ENCODE data around the gene LPAR6. TPM values are rescaled to one million over a fixed set of nuclear protein-coding genes. Genes with fewer than 3 reads are reported as not detected.
"Not testable (repeated sequence)": the region's sequence is repeated elsewhere in the genome, so short reads cannot be mapped to it uniquely, and the experiment has no call there.

Gene LPAR6
- total RNA-seq, 4 donors from 2014 or later, result 18.0 to 35.3 (median 23.1) TPM

DNA sequence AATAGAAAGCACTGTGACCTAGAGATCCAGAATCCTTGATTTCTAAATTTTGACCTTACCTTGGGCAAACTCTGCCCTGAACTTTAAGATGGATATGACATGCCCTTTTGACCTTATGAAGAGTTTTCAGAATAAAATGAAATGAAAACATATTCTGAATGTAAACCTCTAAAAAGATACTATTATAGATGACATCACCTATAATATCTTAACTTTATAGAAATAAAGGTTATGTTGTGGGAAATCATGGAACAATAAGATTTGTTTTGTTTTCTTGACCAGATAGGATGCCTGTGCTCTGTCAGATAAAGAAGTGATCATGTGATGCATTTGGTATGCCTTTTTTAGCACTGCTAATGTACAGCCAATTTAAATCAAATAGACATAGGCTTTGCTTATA lies 13.1 kb upstream of the LPAR6 start:
- TF ChIP-seq POLR2A (IDR thresholded peaks at IDR 0.05), result no peak
- TF ChIP-seq, protein P1, sequence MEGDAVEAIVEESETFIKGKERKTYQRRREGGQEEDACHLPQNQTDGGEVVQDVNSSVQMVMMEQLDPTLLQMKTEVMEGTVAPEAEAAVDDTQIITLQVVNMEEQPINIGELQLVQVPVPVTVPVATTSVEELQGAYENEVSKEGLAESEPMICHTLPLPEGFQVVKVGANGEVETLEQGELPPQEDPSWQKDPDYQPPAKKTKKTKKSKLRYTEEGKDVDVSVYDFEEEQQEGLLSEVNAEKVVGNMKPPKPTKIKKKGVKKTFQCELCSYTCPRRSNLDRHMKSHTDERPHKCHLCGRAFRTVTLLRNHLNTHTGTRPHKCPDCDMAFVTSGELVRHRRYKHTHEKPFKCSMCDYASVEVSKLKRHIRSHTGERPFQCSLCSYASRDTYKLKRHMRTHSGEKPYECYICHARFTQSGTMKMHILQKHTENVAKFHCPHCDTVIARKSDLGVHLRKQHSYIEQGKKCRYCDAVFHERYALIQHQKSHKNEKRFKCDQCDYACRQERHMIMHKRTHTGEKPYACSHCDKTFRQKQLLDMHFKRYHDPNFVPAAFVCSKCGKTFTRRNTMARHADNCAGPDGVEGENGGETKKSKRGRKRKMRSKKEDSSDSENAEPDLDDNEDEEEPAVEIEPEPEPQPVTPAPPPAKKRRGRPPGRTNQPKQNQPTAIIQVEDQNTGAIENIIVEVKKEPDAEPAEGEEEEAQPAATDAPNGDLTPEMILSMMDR (IDR thresholded peaks at IDR 0.05), result no peak
- no peak for DNase-seq (ENCODE audit: low spot score in 2 of 2)
- no peak overlapping the region for H3K4me3 ChIP-seq (ENCODE audit: low read depth, poor library complexity, severe bottlenecking)
- intact Hi-C loops (cut with DNase I; ENCODE audit: low total_unique reads), result no loop called here

DNA sequence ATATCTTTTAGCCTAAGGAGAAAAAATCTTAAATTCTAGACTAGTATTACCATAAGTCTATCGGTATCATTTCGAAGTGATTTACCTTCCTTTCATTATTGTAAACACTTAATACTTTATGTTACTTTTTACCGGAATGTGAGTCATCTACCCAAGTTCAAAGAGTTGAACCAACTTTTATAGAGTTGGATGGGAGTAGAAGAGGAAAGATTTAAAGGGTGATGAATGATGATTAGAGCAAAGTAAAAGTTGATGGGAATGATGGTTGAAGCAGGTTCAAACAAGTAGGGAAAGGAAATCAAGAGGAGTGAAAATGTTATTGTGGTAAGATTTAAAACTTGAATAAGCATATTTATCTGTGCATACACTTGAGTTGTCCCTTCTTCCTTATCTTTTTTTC lies 11.3 kb upstream of the LPAR6 start:
- intact Hi-C loops (cut with DNase I; ENCODE audit: low total_unique reads), result no loop called here
- TF ChIP-seq, protein P1 (IDR thresholded peaks at IDR 0.05), result no peak
- no peak for TF ChIP-seq POLR2A (IDR thresholded peaks at IDR 0.05)
- 36 to 47% methylated on average over 3 of the region's 3 CpGs for WGBS, 2 donors
- DNase-seq (ENCODE audit: low spot score in 2 of 2), result no peak
- no peak overlapping the region for H3K4me3 ChIP-seq (ENCODE audit: low read depth, poor library complexity, severe bottlenecking)

DNA sequence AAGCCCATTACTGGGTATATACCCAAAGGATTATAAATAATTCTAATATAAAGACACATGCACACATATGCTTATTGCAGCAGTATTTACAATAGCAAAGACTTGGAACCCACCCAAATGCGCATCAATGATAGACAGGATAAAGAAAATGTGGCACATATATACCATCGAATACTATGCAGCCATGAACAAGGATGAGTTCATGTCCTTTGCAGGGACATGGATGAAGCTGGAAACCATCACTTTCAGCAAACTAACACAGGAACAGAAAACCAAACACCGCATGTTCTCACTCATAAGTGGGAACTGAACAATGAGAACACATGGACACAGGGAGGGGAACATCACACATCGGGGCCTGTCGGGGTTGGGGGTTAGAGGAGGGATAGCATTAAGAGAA lies 9.1 kb upstream of the LPAR6 start:
- intact Hi-C loops (cut with DNase I; ENCODE audit: low total_unique reads); DNase-seq (ENCODE audit: low spot score in 2 of 2); H3K4me3 ChIP-seq (ENCODE audit: low read depth, poor library complexity, severe bottlenecking): not testable (repeated sequence)
- 98% methylated on average over 5 of the region's 5 CpGs for WGBS, 2 donors

DNA sequence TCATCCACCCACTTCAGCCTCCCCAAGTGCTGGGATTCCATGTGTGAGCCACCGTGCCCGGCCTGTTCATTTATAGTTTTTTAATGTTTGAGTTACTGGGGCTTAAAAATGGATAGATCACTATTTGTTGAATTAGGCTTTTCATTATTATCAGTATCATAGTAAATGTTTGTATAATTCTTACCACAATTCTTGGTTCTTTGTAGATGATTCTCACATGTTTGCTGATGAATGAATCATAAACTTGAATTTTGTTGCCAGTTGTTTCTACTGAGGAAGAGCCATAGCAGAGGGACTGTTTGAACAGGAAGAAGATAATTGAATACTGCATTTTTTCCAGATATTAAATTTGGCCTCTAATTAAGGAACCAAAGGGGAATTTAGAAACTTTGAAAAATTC lies 2.6 kb upstream of the LPAR6 start:
- TF ChIP-seq, protein P1 (IDR thresholded peaks at IDR 0.05), result no peak
- no peak for TF ChIP-seq POLR2A (IDR thresholded peaks at IDR 0.05)
- intact Hi-C loops (cut with DNase I; ENCODE audit: low total_unique reads), result no loop called here
- 82 to 85% methylated on average over 2 of the region's 2 CpGs for WGBS, 2 donors
- no peak overlapping the region for H3K4me3 ChIP-seq (ENCODE audit: low read depth, poor library complexity, severe bottlenecking)
- DNase-seq (ENCODE audit: low spot score in 2 of 2), result no peak

DNA sequence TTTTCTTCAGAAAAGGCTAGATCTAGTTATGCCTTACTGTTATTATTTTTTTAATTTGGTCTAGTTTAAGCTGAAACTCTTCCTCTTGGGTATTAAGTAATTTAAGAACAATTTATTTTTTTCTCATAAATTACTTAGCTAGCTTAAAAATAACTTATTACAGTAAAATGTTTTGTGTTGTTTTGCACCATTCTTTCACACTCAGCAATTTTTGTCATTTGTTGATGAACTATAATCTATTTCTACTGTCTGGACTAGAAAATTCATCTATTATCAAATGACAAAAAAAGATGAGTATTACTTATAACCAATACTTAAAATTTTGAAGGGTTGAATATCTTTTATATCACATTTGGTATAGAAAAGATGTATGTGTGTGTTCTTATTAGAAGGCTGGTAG lies 1.6 kb upstream of the LPAR6 start:
- no peak for DNase-seq (ENCODE audit: low spot score in 2 of 2)
- no peak overlapping the region for H3K4me3 ChIP-seq (ENCODE audit: low read depth, poor library complexity, severe bottlenecking)
- intact Hi-C loops (cut with DNase I; ENCODE audit: low total_unique reads), result no loop called here
- TF ChIP-seq, protein P1 (IDR thresholded peaks at IDR 0.05), result no peak
- TF ChIP-seq POLR2A (IDR thresholded peaks at IDR 0.05), result no peak

DNA sequence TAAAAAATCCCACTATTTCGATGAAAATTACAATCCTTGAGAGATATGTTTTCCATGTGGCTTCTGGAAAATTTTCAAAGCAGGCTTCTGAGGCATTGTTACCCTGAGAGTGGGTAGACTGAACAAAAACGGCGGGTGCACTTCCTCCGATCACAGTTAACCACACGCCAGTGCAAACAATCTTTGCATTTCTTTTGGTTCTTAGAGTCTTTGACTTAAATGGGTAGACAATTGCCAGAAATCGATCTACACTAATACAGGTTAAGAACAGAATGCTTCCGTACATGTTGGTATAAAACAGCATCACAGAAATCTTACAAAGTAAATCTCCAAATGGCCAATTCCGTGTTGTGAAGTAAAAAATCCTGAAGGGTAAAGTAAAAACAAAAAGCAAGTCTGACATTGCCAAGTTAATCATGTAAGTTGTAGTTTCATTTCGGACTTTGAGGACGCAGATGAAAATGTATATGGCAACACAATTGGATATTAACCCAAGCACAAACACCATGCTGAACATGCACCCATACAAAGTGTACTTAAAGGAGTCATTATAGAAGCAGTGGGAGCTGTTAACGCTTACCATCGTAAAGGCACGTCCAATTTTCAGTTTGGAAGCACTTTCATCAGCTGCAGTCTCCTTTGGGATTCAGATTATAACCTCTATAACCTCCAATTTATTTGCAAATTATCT lies 927 bp downstream of the LPAR6 start:
- peak overlapping the region; percentile 38 for H3K4me3 ChIP-seq (ENCODE audit: low read depth, poor library complexity, severe bottlenecking)
- no peak for DNase-seq (ENCODE audit: low spot score in 2 of 2)
- intact Hi-C loops (cut with DNase I; ENCODE audit: low total_unique reads), result no loop called here
- TF ChIP-seq, protein P1 (IDR thresholded peaks at IDR 0.05), result no peak
- no peak for TF ChIP-seq POLR2A (IDR thresholded peaks at IDR 0.05)
- 14% methylated on average over 13 of the region's 13 CpGs for WGBS, 2 donors
